ENCODE measurements around the gene PLEK. TPM values are rescaled to one million over a fixed set of nuclear protein-coding genes. Genes with fewer than 3 reads are reported as not detected.

PLEK gene
- total RNA-seq, 1 experiment from 2014 or later: not detected

DNA sequence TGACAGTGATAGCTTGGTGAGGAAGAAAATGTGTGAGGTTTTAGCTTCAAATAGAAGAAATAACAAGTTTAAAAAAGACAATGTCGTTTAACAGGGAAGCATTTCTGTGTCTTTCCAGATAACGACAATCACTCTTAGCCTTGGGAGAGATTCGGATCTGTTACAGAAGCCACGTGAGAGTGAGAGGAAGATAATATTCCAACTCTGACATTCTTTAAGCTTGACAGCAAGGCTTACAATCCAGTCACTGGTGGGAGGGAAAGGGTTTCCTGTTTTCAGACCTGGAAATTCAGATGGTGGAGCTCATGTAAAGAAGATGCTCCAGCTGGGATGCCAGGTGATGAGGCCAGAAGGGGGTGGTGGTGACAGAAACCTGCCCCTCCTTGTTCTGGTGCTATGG is 71.2 kb downstream of the PLEK start:
- TF ChIP-seq EZH2phosphoT487 (IDR thresholded peaks at IDR 0.05; ENCODE audit: borderline replicate concordance, low read length): no peak
- TF ChIP-seq EZH2 (IDR thresholded peaks at IDR 0.05; ENCODE audit: low read length, unreplicated experiment): no peak
- TF ChIP-seq, protein P1, sequence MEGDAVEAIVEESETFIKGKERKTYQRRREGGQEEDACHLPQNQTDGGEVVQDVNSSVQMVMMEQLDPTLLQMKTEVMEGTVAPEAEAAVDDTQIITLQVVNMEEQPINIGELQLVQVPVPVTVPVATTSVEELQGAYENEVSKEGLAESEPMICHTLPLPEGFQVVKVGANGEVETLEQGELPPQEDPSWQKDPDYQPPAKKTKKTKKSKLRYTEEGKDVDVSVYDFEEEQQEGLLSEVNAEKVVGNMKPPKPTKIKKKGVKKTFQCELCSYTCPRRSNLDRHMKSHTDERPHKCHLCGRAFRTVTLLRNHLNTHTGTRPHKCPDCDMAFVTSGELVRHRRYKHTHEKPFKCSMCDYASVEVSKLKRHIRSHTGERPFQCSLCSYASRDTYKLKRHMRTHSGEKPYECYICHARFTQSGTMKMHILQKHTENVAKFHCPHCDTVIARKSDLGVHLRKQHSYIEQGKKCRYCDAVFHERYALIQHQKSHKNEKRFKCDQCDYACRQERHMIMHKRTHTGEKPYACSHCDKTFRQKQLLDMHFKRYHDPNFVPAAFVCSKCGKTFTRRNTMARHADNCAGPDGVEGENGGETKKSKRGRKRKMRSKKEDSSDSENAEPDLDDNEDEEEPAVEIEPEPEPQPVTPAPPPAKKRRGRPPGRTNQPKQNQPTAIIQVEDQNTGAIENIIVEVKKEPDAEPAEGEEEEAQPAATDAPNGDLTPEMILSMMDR (conservative IDR thresholded peaks at IDR 0.05; ENCODE audit: low read depth, low read length): no peak
- DNase-seq (no peak), ATAC-seq (no peak)
- H3K9ac ChIP-seq (ENCODE audit: low read length): no peak overlapping the region
- no peaks in the 10 kb centered on the region for H3K79me2 ChIP-seq (ENCODE audit: low read length)
- peak overlapping the region; percentile 11; the same call in 1 of the 2 replicates for H2AFZ ChIP-seq (ENCODE audit: low read length)
- H3K27me3 ChIP-seq (ENCODE audit: low read length): no peaks in the 10 kb centered on the region
- no peak overlapping the region for H3K27ac ChIP-seq (ENCODE audit: low read length)
- ChIA-PET POLR2A (ENCODE audit: unreplicated experiment) (no interaction called here), CTCF (no interaction called here)
- H3K4me1 ChIP-seq (ENCODE audit: insufficient read depth, low read length): no peaks in the 10 kb centered on the region
- no peak overlapping the region for H3K4me2 ChIP-seq (ENCODE audit: low read length)
- H4K20me1 ChIP-seq (ENCODE audit: low read length): no peaks in the 10 kb centered on the region
- no peaks in the 10 kb centered on the region for H3K9me2 ChIP-seq (replicated peaks; ENCODE audit: low read length)
- no peak overlapping the region for H3K4me3 ChIP-seq (ENCODE audit: low read length)
- intact Hi-C loops (cut with micrococcal nuclease): no loop called here
- no peaks in the 10 kb centered on the region for H3F3A ChIP-seq (ENCODE audit: low read length, unreplicated experiment)
- H3K9me3 ChIP-seq (ENCODE audit: low read length): no peaks in the 10 kb centered on the region
- BruUV-seq (replicated peaks): no TSS peak
- H3K36me3 ChIP-seq (ENCODE audit: low read depth, low read length): no peaks in the 10 kb centered on the region

- POLR2A ChIA-PET (ENCODE audit: unreplicated experiment): no interaction called here
- TF ChIP-seq, protein P1 (conservative IDR thresholded peaks at IDR 0.05; ENCODE audit: low read depth, low read length): no peak
- Histone ChIP-seq H3K4me1 (ENCODE audit: insufficient read depth, low read length) (no peaks in the 10 kb centered on the region), H3K9me3 (ENCODE audit: low read length) (no peaks in the 10 kb centered on the region), H3K4me2 (ENCODE audit: low read length) (no peak overlapping the region), H3F3A (ENCODE audit: low read length, unreplicated experiment) (no peaks in the 10 kb centered on the region), H3K9me2 (replicated peaks; ENCODE audit: low read length) (no peaks in the 10 kb centered on the region), H2AFZ (ENCODE audit: low read length) (no peak overlapping the region), H3K4me3 (ENCODE audit: low read length) (no peak overlapping the region), H3K9ac (ENCODE audit: low read length) (no peak overlapping the region), H4K20me1 (ENCODE audit: low read length) (no peaks in the 10 kb centered on the region), H3K27ac (ENCODE audit: low read length) (no peak overlapping the region), H3K79me2 (ENCODE audit: low read length) (no peaks in the 10 kb centered on the region), H3K36me3 (ENCODE audit: low read depth, low read length) (no peaks in the 10 kb centered on the region), H3K27me3 (ENCODE audit: low read length) (no peaks in the 10 kb centered on the region)
- CTCF ChIA-PET: no interaction called here
- BruUV-seq (replicated peaks): no TSS peak
- DNase-seq (no peak), ATAC-seq (no peak)
- intact Hi-C loops (cut with micrococcal nuclease): no loop called here
These were observed 73.6 kb downstream of the PLEK start for GRCh38 chr2:68438455-68439303.

Data from PC-3 (cell line).